ENCODE measurements around the gene DCLRE1B. TPM values are rescaled to one million over a fixed set of nuclear protein-coding genes. Genes with fewer than 3 reads are reported as not detected.

The DCLRE1B gene
- total and polyA plus RNA-seq, 2 donors (not counting 1 experiment from before 2014, with no cell fraction given) = 1.0 to 4.8 TPM

DNA sequence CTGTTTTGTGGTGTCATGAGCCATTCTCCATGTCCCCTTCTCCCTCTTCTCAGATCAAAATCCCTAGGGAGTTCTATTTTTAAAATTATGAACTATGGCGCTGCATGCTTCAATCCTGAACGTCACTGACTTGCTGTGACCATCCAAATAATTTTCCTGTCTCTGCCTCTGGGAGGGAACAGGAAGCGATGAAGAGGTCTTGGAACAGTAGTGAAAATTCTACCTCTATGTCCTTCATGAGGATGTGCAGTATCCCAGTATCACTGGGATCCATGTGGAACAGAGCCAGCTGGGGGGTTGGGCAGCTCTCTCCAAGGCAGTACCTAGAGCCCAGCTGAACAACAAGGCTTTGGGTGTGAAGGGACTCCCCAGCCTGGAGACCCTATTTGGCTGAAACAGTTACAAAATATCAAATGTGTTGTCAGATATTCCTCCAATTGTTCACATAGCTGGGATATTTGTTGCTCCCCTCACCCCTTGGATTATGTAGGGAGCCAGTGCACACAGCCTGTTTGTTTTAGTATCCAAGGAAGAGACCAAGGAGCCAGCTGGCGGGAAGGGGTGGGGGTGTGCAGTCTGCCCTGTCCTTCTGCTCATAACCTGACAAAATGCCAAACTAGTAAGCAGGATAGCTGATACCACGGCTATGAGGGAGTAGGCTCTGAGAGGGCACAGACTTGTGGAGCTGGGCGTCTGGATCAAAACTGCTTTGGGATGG lies 7.6 kb downstream of the DCLRE1B start:
- no peak for ATAC-seq (ENCODE audit: low read depth)
- POLR2A ChIA-PET = no interaction called here
- no peak overlapping the region for H3K9ac ChIP-seq (ENCODE audit: low read length)

More for the DNA sequence above, 7.6 kb downstream of the DCLRE1B start:
- no peak overlapping the region for H3K27ac ChIP-seq (ENCODE audit: low read length in 2 of 2)
- no peak overlapping the region for H3K4me3 ChIP-seq (ENCODE audit: control extremely low read depth in 1 of 5, extremely low read depth in 1 of 5, insufficient read depth in 1 of 5, low read depth in 2 of 5, low read length in 4 of 5)
- no peaks in the 10 kb centered on the region for H4K20me1 ChIP-seq (ENCODE audit: control insufficient read depth, insufficient read depth, low read length, poor library complexity, severe bottlenecking)
- 100% methylated on average over 2 of the region's 6 CpGs for WGBS (ENCODE audit: insufficient coverage)
- intact Hi-C loops (cut with micrococcal nuclease) = no loop called here
- no peaks in the 10 kb centered on the region for H3K4me1 Mint-ChIP-seq
- peaks cover 0 to 33% of the 10 kb centered on the region in 2 experiments for H3K36me3 ChIP-seq (replicated peaks in 1 of 2; ENCODE audit: control extremely low read depth in 1 of 2, control insufficient read depth in 1 of 2, extremely low read depth in 1 of 2, insufficient read depth in 2 of 2, low read length in 1 of 2)
- no peak for TF ChIP-seq EZH2 (IDR thresholded peaks at IDR 0.05; ENCODE audit: borderline replicate concordance, insufficient read depth, low read depth, low read length, poor library complexity, severe bottlenecking)
- TF ChIP-seq CTCF (IDR thresholded peaks at IDR 0.05) = no peak
- no peaks in the 10 kb centered on the region for H3K27me3 ChIP-seq (replicated peaks in 1 of 4; ENCODE audit: control extremely low read depth in 1 of 4, control insufficient read depth in 3 of 4, insufficient read depth in 4 of 4, low read length in 3 of 4)
- H3K4me2 ChIP-seq (replicated peaks; ENCODE audit: low read depth, low read length, poor library complexity, severe bottlenecking) = no peak overlapping the region
- CTCF ChIA-PET = interaction anchor here (1.2 kb wide), 1 partner anchor 77 kb away, joined by 4 read pairs; no protein-coding TSS in a partner anchor
- no peaks in the 10 kb centered on the region for H3K79me2 ChIP-seq (ENCODE audit: control insufficient read depth, insufficient read depth, low read length)
- H3K4me3 Mint-ChIP-seq = no peak overlapping the region
- no peaks in the 10 kb centered on the region for H3K4me1 ChIP-seq (ENCODE audit: control insufficient read depth in 2 of 2, insufficient read depth in 2 of 2, low read length in 2 of 2)
- H3K9me3 Mint-ChIP-seq (ENCODE audit: insufficient read depth) = no peaks in the 10 kb centered on the region
- DNase-seq = no peak
- H3K27ac Mint-ChIP-seq = no peak overlapping the region
- H2AFZ ChIP-seq (ENCODE audit: insufficient read depth, low read depth, low read length, poor library complexity, severe bottlenecking) = no peak overlapping the region
- no peaks in the 10 kb centered on the region for H3K27me3 Mint-ChIP-seq
- H3K9me3 ChIP-seq (ENCODE audit: control extremely low read depth in 1 of 3, control insufficient read depth in 2 of 3, insufficient read depth in 1 of 3, low read length in 2 of 3) = no peaks in the 10 kb centered on the region

Measured in B cell (primary cell).